Measurements from ENCODE around the gene TRIM15.
"Not testable (repeated sequence)": the region's sequence is repeated elsewhere in the genome, so short reads cannot be mapped to it uniquely, and the experiment has no call there.

TRIM15 gene

GRCh38 chr6:30198166-30199084 is 35.1 kb downstream of the TRIM15 start:
- no peak for DNase-seq (ENCODE audit: low spot score)

DNA sequence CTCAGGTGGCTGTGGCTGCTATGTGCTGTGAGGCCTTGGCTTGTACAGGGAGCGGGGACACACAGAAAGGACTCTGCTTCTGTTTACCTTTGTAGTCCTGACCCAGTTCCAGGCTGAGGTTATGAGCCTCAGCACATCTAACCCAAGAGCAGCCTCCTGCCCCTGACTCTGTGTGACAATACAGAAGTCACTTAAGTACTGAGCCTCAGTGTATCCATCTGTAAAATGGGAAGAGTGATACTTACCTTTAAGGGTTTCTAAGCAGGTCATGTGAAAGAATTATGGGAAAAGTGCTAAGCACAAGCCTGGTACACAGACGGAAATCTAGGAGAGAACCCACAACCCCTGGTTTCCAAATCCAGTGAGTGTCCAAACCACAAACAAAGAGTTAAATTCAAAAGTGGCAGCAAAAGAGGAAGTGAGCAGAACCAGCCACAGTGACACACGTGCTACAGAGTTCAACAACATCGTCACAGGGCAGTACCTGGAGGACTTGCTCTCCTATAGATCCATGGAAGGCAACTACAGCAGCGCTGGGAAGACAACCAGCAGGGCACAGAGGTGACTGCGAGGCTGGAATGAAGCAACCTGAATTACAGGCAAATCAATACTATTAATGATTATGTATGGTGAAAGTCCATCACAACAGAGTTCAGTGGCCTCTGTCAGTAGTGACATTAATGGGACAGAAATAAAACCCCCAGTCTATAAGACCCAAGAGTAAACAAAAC is 37.4 kb downstream of the TRIM15 start:
- DNase-seq (ENCODE audit: low spot score), result no peak

DNA sequence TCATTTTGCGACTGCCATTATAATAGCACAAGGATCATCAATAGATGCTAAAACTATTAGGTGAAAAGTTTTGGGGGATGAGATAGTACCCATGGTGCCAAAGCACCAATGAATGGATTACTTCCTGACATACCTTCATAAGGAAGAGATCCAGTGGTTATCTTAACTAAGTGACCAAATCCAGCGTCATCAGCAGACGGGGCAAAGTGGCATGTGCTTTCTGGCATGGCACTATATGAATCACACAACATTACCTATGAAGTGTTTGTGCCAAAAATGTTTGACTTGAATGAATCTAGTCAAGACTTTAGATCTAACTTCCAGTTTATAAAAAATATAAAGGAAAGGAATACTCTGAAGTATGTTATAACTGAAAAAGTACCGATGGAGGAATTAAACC is 39.0 kb downstream of the TRIM15 start:
- DNase-seq (ENCODE audit: low spot score), result no peak

- no peak for DNase-seq (ENCODE audit: low spot score)
Observed at GRCh38 chr6:30204116-30204515, 40.8 kb downstream of the TRIM15 start.

DNA sequence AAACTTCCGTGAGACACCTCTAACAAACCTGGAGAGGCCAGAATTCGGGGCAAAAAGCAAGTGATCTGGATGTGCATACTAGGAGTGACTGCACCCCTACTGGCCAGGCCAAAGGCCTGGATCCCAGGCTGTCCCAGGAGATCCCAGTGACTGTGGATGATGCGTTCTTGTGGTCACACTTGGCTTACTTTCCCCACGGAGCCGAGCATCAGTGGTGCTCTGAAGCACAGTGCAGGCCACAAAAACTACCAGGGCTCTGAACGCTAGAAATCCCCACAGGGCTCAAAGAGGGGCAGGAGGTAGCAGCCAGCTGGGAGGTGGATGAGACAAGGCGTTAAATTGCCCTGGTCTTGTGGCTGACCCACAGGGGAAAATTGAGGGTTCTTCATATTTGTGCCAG is 42.8 kb downstream of the TRIM15 start:
- DNase-seq (ENCODE audit: low spot score), result no peak

DNA sequence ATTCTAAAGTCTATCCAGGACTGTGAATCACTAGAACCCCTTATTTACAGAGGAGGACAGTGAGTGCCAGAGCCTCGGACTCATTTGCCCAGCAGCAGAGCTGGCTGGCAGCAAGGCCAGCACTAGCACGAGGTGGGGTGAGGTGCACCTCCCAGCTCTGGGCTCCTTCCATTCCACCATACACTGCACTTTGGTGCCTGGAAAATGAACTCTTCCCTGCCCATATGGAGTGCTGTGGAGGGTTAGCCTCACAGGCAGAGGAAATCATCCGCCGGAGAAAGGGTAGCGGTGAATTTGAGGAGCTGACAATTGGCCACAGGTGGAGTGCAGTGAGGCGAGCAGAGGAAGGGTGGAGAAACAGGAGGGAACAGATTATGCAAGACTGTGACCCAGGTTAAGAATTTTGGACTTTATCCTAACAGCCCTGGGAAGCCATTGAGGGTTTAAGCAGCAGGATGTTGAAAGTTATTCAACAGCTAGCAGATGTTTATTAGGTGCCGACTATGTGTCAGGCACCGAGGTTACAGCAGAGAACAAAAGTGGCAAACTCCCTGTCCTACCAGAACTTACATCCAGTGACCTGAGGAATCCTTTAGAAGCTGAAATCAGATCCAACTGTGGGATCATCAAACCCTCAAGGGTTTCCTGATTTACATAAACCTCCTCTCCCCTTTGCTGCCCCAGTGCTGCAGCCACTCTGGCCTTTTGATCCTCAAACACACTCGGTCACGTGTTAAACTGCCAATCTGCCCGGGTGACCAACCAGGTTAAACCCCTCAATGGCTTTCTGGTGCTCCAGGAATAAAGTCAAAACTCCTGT is 43.7 kb downstream of the TRIM15 start:
- DNase-seq (ENCODE audit: low spot score), result no peak

- DNase-seq (ENCODE audit: low spot score), result no peak
Observed at GRCh38 chr6:30207619-30208295, 44.4 kb downstream of the TRIM15 start.

DNA sequence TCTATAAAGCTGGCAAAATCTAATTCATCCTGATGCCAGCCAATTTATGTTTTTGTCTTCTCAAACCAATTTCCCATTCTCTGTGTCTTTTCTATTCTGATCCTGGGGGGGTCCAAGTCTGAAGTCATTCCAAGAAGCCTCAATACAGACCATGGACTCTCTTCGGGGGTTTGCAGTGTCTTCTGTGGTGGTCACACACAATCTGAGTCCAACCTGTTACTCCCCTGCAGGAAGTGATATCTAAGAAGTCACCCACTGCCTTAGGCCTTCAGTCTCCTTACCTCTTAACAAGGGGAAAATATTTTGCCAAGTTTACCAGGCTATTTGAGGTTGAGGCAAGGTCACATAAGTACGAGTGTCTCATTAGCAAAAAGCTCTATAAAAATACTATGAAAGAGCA is 48.0 kb downstream of the TRIM15 start:
- DNase-seq (ENCODE audit: low spot score), result no peak

DNA sequence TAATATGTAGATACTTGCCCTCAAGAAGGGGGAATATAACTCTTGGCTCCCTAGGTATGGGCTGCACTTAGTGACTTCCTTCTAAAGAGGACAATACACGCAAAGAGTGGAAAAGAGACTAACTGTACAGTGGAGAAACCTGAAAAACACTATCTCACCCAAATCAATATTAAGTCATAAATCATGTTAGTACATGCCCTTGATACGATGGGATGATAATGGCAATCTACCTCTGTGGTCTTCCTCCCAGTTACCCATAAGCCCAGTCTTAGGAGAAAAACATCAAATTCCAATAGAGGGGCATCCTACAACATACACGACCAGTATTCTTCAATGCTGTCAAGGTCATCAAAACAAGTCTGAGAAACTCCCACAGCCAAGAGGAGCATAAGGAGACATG is 48.6 kb downstream of the TRIM15 start:
- DNase-seq (ENCODE audit: low spot score), result no peak

DNA sequence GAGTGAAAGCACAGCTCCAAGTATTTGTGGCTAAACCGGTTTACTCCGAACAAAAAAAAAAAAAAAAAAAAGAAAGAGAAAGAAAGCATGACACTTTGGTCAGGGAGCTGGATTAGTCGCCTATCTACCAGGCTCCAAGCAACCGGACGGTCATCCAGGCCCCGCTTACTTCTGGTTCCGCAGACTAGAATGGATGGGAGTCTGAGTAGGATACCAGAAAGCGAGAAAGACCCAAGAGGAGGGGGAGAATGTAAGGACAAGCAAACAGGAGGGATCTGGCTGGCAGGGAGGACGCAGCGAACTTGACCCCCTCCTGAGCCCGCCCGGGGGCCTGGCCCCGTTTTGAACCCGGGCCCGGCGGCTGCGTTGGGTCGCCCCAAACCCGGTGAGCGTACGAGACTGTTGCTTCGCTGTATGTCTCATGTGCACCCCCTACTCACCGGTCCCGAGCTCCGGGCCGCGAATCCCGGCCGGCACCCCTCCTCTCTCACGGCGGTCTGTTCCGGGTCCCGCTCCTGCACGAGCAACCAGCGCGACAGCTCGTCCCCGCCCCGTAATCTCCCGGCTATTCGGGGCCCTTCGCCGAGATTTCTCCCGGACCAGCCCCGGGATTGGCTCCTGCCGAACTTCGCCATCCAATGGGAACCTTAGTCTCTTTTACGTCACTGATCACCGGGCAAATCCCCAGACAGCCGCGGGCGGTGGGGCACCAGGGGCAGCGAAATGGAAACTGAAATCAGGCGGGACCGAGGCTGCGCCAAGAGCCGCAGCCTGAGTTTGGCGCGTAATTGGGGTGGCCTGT is 49.7 kb downstream of the TRIM15 start, which contains the start of gene TRIM26:
TRIM26 (minus strand) TSS at position 542 of the 802 bp plus-strand sequence. CDS start 14,303 bp downstream, outside the sequence.
- DNase-seq (ENCODE audit: low spot score), result peak; percentile 87

GRCh38 chr6:30213667-30213956 is 50.3 kb downstream of the TRIM15 start:
- DNase-seq (ENCODE audit: low spot score), result no peak

- peak; percentile 40 for DNase-seq (ENCODE audit: low spot score)
Observed at GRCh38 chr6:30213957-30214656, 50.8 kb downstream of the TRIM15 start.

GRCh38 chr6:30214657-30214982 is 51.3 kb downstream of the TRIM15 start:
- no peak for DNase-seq (ENCODE audit: low spot score)

DNA sequence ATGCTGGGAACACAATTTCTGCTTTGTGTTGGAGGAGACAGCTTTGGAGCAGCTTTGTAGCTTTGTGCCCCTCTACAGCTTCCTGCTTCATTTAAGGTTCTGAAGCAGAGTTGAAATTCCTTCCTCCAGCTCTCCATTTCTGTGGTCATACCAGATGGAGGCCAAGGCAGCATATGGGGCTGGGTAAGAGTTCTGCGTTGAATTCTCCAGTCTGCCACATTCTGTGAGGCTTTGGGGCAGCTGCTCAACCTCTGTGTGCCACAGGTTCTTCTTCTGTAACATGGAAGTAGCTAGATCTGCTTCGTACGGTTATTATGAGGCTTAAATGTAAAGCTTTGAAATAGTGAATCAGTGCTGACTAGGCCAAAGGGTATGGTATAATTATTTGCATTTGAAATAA is 52.8 kb downstream of the TRIM15 start:
- DNase-seq (ENCODE audit: low spot score), result no peak

DNA sequence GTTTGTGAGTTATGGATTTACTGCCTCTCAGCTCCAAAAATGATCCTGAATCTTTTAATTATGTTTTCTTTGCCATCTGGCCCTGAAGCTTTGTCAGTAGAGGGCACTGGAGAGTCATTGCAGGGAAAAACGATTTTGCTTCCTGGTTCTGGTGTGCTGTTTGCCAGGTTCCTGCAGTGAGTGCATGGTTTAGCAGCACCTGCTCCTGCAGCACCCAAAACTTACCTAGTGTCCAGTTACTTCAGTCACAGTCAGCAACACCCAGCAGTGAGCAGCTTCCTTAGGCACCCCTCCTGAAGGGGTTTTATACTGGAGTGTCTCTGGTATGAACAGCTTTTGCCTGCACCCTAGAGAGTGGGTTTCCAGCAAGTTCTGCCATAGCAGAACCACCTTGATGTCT is 55.9 kb downstream of the TRIM15 start:
- DNase-seq (ENCODE audit: low spot score), result peak; percentile 41

DNA sequence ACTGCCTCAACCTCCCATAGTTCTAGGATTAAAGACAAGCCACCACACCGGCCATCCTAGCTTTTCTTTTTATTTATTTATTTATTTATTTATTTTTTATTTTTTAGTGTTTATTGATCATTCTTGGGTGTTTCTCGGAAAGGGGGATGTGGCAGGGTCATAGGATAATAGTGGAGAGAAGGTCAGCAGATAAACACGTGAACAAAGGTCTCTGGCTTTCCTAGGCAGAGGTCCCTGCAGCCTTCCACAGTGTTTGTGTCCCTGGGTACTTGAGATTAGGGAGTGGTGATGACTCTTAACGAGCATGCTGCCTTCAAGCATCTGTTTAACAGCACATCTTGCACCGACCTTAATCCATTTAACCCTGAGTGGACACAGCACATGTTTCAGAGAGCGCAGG is 58.0 kb downstream of the TRIM15 start:
- not testable (repeated sequence) for DNase-seq (ENCODE audit: low spot score)

GRCh38 chr6:30221956-30222355 is 58.6 kb downstream of the TRIM15 start:
- not testable (repeated sequence) for DNase-seq (ENCODE audit: low spot score)

Measured in hematopoietic multipotent progenitor cell treated with erythropoietin and hydrocortisone succinate and interleukin-3 and kit ligand, for 15 days (in vitro differentiated cells).